ACHN (cell line): ENCODE measurements around the gene CELSR2.

Source experiments
- DNase-seq: peaks from one replicate; pipeline ENCODE4 v3.0.0-alpha.2; 2015
- in situ Hi-C: cut with HindIII; loops from 2 replicates; pipeline ENCODE4 v1.10.0; 2017; ENCODE audit warnings: low sequenced_read_pairs, low pct_ligation_motif_present, low pct_unique_long_range_greater_than_20kb

Gene CELSR2

GRCh38 chr1:109248444-109248796 lies 919 bp upstream of the CELSR2 start:
- DNase-seq: no peak
- in situ Hi-C loops: no loop called here

DNA sequence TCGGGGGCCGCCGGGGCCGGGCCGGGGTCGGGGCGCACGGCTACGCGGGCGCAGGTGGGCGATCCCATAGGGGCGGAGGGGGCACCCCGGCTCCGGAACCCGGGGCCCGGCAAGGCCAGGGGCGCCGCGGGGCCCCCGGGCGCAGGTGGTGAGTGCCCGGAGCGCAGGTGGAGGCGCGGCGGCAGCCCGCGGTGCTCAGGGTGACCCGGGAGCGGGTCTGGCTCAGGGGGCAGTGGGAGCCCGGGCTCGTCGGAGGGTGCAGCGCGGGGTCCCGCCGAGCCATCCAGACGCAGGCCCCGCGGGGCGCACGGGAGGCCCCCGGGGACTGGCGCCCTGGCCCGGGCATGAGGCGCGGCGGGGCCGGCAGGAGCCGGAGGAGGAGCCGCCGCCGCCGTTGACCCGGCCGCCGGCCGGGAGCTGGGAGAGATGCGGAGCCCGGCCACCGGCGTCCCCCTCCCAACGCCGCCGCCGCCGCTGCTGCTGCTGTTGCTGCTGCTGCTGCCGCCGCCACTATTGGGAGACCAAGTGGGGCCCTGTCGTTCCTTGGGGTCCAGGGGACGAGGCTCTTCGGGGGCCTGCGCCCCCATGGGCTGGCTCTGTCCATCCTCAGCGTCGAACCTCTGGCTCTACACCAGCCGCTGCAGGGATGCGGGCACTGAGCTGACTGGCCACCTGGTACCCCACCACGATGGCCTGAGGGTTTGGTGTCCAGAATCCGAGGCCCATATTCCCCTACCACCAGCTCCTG lies 489 bp downstream of the CELSR2 start:
- DNase-seq: no peak
- in situ Hi-C loops: no loop called here

DNA sequence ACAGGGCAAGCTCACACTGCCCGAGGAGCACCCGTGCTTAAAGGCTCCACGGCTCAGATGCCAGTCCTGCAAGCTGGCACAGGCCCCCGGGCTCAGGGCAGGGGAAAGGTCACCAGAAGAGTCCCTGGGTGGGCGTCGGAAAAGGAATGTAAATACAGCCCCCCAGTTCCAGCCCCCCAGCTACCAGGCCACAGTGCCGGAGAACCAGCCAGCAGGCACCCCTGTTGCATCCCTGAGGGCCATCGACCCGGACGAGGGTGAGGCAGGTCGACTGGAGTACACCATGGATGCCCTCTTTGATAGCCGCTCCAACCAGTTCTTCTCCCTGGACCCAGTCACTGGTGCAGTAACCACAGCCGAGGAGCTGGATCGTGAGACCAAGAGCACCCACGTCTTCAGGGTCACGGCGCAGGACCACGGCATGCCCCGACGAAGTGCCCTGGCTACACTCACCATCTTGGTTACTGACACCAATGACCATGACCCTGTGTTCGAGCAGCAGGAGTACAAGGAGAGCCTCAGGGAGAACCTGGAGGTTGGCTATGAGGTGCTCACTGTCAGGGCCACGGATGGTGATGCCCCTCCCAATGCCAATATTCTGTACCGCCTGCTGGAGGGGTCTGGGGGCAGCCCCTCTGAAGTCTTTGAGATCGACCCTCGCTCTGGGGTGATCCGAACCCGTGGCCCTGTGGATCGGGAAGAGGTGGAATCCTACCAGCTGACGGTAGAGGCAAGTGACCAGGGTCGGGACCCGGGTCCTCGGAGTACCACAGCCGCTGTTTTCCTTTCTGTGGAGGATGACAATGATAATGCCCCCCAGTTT lies 1.3 kb downstream of the CELSR2 start:
- in situ Hi-C loops: no loop called here
- no peak for DNase-seq

- no peak for DNase-seq
- in situ Hi-C loops: no loop called here
Observed at GRCh38 chr1:109251277-109252166, 2.2 kb downstream of the CELSR2 start.

- no peak for DNase-seq
- in situ Hi-C loops: no loop called here
Observed at GRCh38 chr1:109252167-109252892, 3.0 kb downstream of the CELSR2 start.

GRCh38 chr1:109252893-109253802 lies 3.8 kb downstream of the CELSR2 start:
- DNase-seq: peak; percentile 68
- in situ Hi-C loops: no loop called here

DNA sequence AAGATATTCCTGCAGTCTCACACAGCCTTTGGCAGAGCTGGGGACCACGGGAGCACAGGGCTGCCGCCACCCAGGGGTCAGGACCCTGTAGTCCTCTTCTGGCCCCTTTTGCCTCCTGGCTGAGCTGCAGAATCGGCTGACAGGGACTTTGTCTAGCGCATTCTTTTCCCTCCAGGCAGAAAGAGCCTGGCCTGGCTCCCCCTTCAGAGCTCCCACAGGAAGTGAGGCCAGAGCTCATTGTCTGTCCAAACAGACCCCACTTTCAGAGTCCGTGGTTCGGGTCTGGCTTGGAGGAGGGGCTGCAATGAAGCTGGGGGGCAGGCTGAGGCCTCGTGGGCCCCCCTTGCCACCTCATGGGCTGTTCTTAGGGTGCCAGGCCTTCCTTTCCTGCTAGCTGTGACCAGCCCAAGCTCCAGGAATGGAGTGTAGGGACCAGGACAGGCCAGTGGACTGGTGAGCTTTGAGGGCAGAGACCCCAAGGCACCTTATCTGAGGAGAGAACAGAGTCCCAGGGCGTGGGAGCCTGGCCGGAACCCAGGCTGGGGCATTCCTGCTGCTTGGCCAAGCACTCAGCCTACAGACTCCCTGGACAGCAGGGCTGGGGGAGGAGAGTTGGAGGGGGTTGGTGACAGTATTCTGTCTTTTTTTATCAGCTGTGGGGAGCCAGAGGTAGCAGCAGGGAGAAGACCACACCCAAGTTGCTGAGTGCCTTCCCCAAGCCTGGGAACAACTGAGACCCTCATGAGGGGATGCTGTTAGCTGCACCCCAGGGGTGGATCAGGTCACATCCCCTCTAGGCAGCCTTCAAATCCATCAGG lies 4.7 kb downstream of the CELSR2 start:
- DNase-seq: peak; percentile 64
- in situ Hi-C loops: no loop called here

- in situ Hi-C loops: no loop called here
- DNase-seq: peak; percentile 20
Observed at GRCh38 chr1:109254621-109255096, 5.3 kb downstream of the CELSR2 start.

GRCh38 chr1:109255097-109255651 lies 5.8 kb downstream of the CELSR2 start:
- DNase-seq: no peak
- in situ Hi-C loops: no loop called here

GRCh38 chr1:109255678-109256077 lies 6.3 kb downstream of the CELSR2 start:
- in situ Hi-C loops: no loop called here
- DNase-seq: no peak

DNA sequence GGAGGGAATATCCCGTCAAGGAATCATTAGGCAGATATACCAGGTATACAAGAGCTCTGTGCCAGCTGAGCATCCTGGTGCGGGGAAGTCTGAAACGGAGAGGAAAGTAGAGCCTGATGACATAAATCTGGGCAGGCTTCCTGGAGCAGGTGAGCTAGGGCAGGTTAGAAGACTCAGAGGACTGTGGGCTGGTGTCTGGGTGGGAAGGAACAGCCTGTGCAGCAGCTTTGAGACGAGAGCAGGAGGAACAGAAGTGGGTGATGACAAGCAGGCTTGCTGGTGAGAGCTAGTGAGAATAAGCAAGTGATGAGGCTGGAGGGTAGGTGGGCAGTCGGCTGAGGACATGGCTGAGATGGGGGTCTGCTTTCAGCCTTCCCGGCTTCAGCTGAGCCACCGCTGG lies 6.7 kb downstream of the CELSR2 start:
- DNase-seq: no peak
- in situ Hi-C loops: no loop called here

GRCh38 chr1:109256971-109257681 lies 7.8 kb downstream of the CELSR2 start:
- in situ Hi-C loops: no loop called here
- DNase-seq: no peak

- DNase-seq: no peak
- in situ Hi-C loops: no loop called here
Observed at GRCh38 chr1:109257682-109258421, 8.5 kb downstream of the CELSR2 start.

DNA sequence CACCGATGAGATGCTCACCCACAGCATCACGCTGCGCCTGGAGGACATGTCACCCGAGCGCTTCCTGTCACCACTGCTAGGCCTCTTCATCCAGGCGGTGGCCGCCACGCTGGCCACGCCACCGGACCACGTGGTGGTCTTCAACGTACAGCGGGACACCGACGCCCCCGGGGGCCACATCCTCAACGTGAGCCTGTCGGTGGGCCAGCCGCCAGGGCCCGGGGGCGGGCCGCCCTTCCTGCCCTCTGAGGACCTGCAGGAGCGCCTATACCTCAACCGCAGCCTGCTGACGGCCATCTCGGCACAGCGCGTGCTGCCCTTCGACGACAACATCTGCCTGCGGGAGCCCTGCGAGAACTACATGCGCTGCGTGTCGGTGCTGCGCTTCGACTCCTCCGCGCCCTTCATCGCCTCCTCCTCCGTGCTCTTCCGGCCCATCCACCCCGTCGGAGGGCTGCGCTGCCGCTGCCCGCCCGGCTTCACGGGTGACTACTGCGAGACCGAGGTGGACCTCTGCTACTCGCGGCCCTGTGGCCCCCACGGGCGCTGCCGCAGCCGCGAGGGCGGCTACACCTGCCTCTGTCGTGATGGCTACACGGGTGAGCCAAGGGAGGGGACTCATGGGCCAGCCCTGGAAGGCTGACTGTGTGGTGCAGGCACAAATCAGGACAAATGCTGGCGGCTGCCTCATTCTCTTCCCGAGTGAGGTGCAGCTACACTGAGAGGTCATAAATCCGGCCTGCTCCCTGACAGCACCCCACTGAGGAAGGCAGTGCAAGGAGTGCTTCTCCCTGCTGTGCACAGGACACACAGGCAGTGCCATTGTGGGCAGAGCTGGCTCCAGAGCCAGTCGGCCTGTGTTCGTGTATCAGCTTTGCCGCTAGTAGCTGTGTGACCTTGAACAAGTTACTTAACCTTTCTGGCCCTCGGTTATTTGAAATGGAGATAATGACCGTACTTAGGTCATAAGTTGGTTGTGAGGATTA lies 9.4 kb downstream of the CELSR2 start:
- DNase-seq: no peak
- in situ Hi-C loops: no loop called here
